GM21515 (cell line): ENCODE data around the gene BCL2.

Experiments used
- ATAC-seq: cut with Tn5 transposase; IDR thresholded peaks from one replicate; pipeline ENCODE4 v1.9.1; 2021; ENCODE audit not compliant: unreplicated experiment

The BCL2 gene

GRCh38 chr18:63148449-63149301 is 170.9 kb downstream of the BCL2 start:
- ATAC-seq = no peak

DNA sequence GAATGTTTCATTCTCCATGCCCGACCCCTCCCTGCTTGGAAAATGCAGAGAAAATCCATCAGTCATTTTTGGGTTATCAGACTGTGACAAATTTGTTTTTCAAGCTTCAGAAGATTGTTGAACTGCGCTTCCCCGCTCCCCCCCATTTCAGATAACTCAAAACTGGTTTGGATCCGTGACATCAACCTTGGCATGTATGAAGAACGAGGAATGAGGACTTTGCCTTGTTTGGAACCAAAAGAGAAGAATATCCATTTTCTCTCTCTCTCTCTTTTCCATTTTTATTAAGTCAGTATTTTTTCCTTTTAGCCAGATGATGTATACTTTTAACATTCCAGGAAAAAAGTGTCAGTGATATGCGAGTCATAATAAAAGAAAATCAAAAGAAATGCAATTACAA is 171.6 kb downstream of the BCL2 start:
- ATAC-seq = no peak

GRCh38 chr18:63146828-63147409 is 172.7 kb downstream of the BCL2 start:
- no peak for ATAC-seq

DNA sequence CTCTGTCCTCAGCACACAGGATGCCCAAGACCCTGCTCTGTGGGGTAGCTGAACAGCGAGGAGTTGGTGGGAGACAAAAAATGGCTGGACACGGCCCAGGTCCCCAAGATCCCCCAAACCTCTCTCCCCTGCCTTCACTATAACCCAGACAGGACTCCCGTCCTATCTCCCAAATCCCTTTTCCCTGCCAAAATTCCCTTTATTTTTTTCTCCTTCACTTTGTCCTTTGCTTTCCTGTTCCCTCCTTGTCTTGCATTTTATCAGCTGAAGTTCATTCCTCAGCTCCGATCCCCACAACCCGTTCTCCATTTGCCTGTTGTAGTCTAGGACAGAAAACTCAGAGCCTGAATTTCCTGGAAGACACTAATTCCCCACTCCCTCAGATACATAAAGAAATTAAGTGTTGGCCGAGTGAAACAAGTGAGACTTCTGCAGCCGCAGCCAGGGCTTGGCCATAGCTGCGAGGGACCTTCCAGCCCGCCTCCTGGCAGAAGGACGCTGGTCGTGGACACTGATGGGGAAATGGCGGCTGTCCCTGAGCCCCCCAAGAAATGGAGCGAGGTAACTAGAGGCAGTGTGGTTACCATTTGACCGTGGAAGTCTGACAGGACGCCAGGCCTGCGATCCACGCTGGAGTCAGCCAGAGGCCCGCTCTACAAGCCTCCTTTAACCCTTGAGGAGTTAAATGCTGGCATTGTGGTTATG is 173.6 kb downstream of the BCL2 start:
- no peak for ATAC-seq

- no peak for ATAC-seq
Measured at GRCh38 chr18:63145166-63145850, 174.3 kb downstream of the BCL2 start.

GRCh38 chr18:63144748-63145147 is 174.8 kb downstream of the BCL2 start:
- ATAC-seq = no peak

DNA sequence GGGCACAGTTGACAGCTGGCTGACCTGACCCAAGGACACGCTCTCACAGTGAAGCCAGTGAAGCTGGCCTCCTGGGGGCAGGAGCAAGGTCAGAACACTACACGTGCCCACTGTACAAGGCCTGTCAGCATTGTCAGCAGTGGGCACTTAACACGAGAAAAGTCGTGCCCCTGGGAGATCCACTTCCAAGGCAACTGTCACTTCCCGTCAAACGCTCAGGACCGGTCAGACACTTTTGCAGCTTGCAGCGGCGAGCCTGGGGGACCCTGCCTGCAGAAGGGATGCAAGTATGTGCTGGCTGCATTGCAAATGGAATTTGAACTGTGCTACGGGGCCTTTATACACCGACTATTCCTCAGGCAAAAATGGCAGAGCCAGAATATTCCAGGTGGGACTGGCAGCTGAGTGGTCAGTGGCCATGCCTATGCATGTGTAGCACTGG is 176.2 kb downstream of the BCL2 start:
- no peak for ATAC-seq

DNA sequence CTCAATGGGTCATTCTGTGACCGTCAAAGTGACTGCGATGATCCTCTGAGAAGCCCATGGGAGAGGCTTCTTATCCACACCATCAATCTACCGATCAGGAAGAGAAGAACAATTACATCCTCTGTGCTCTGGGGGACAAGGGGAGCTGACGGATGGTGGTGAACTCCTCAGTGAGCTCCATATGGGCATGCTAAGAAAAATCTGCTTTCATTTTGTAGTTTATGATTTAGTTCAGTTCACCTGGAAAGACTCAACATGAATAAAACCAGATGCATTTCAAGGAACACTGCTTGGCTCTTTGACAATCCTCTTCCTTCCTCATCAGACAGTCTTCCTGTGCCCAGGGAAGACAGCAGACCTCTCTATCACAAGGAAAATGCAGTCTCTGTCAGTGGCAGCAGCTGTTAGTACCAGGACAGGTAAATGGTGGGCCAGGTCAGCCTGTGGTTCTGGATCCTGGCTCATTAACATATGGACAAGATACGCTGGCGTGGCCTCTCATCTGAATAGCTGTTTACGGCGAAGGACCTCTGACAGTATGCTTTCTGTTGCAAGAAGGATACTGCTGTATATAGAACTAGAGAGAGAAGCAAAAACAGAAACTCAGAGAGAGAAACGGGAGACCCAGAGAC is 176.9 kb downstream of the BCL2 start:
- no peak for ATAC-seq

DNA sequence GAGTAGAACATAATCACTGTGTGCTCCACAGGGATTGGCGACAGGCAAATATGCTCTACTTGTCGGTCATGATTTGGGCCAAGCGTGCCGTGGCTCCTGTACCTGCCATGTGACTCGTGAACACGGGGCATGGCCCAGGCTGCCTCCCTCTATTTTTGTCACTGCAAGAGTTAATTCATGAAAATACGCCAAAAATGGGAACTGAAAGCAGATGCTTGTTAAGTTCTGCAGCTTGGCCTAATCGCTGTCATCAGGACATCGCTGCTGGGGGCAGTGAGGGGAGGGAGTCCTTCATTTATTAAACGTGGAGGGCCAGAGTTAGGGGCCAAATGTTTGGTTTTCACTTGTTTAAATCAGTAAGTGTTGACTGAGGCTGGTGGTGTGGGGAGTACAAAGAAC is 177.8 kb downstream of the BCL2 start:
- ATAC-seq = peak; percentile 46

- ATAC-seq = no peak
Measured at GRCh38 chr18:63140997-63141777, 178.4 kb downstream of the BCL2 start.

DNA sequence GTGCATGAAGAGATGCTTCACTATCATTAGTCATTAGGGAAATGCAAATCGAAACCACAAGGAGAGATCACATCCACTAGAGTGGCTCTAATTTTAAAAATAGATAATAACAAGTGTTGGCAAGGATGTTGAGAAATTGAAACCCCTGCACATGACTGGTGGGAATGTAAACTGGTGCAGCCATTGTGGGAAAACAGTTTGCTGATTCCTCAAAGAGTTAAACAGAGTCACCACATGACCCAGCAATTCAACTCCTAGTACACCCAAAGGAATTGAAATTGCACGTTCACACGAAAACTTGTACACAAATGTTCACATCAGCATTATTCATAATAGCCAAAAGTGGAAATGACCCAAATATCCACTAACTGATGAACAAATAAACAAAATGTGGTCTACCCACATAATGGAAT is 179.5 kb downstream of the BCL2 start:
- ATAC-seq = no peak

- ATAC-seq = peak; percentile 52
Measured at GRCh38 chr18:63138436-63139340, 180.9 kb downstream of the BCL2 start.

DNA sequence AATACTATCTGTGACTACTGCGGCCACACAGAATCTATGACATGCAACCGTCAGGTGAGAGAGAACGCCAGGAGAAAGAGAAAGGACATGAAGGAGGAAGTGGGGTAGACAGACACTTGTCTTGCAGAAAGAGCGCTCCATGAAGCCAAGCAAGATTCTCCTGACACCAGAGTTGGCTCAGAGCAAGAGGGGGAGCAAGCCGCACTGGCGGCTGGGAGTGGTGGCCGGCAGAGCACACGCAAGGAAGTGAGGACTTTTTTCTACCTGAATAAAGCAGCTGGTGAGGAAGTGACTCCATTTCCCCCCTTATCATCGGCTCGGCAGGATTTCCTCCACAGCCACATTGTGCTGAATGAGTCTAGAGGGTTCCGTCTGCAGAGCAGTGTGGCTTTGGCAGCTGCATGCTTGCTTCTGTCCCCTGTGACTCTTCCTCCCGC is 181.6 kb downstream of the BCL2 start:
- peak; percentile 23 for ATAC-seq

- no peak for ATAC-seq
Measured at GRCh38 chr18:63135101-63135500, 184.5 kb downstream of the BCL2 start.

- no peak for ATAC-seq
Measured at GRCh38 chr18:63132819-63133200, 186.8 kb downstream of the BCL2 start.

- no peak for ATAC-seq
Measured at GRCh38 chr18:63131959-63132818, 187.4 kb downstream of the BCL2 start.

DNA sequence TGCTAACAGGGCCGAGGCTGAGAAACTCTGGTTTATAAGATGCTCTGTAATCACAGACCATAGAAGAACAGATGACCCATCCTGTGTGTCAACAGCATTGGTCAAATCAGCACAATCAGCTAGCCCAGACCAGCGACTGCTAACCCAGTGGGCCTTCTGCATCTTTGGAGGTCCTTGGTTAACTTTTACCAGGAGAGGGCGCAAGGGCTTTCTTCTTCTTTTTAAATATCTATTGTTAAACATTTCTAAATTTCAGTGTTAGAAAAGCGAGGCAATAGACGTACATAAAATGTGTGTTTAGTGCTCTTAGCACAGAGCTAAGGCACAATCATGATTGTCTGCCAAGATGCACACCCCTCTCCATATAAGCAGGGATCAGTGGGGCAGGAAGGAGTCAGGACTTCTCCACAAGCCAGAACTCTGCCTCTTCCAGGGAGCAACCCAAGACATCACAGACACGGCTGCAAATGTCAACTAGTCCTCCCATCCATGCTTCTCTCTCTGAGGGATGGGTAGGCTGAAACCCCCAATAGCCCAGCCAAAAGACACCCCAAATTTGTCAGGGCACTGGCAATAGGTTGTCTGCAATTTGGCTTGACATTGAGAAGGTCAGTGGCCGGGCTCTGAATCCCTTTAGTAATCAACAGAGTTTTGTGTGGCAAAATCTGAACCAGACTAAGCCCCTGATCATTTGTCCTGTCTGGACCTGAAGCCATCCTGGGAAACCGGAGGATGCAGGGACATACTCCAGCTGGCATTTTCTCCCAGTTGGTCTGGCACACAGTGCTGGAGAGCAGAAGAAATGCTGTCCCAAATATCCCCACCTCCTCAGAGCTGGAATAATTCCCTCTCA is 188.2 kb downstream of the BCL2 start:
- no peak for ATAC-seq
